WTC11 (cell line): ENCODE measurements around the gene NTN3. TPM values are rescaled to one million over a fixed set of nuclear protein-coding genes. Genes with fewer than 3 reads are reported as not detected.
A peak's percentile ranks its signal among the peaks of the same experiment; 100 is the strongest.

Experiments
- ATAC-seq: fragments of 200-7000 bp; cut with Tn5 transposase; 2 replicates; pipeline ENCODE4 v1.10.0; 2021; ENCODE audit warnings: mild to moderate bottlenecking, moderate library complexity
- CTCF ChIA-PET: fragments of 300-600 bp; sonication (Branson Sonifier 250); formaldehyde crosslinking; loops from one replicate; lab custom pipeline; 2021; ENCODE audit warnings: antibody characterized with exemption; lab: Charles Lee
- POLR2A ChIA-PET: fragments of 350-600 bp; sonication (Branson Sonifier 250); formaldehyde crosslinking; loops from one replicate; lab custom pipeline; 2021; ENCODE audit warnings: antibody characterized with exemption; lab: Charles Lee
- DNase-seq: peaks from one replicate; pipeline ENCODE4 v3.0.0; 2021; ENCODE audit warnings: low spot score
- H3K27ac Mint-ChIP-seq: 2 replicates; pipeline ENCODE4 v1.8.0; 2021; ENCODE audit warnings: mixed read lengths
- H3K27me3 Mint-ChIP-seq: 2 replicates; pipeline ENCODE4 v1.8.0; 2021; ENCODE audit warnings: low read depth, mild to moderate bottlenecking, moderate library complexity, mixed read lengths
- H3K36me3 Mint-ChIP-seq: 2 replicates; pipeline ENCODE4 v1.8.0; 2021; ENCODE audit warnings: mixed read lengths
- H3K4me1 Mint-ChIP-seq: 2 replicates; pipeline ENCODE4 v1.8.0; 2022; ENCODE audit warnings: mixed read lengths
- H3K4me3 Mint-ChIP-seq: 2 replicates; pipeline ENCODE4 v1.8.0; 2021; ENCODE audit warnings: mild to moderate bottlenecking, moderate library complexity, mixed read lengths
- H3K9me3 Mint-ChIP-seq: 2 replicates; pipeline ENCODE4 v1.8.0; 2021; ENCODE audit warnings: mixed read lengths
- ATF6 ChIP-seq: sonication (generic); formaldehyde crosslinking; IDR thresholded peaks from 2 replicates; pipeline ENCODE4 v1.8.1; 2023; ENCODE audit warnings: mild to moderate bottlenecking, missing genetic modification reagents
- ETV6 ChIP-seq: sonication (generic); formaldehyde crosslinking; IDR thresholded peaks from 2 replicates; pipeline ENCODE4 v1.8.1; 2022; ENCODE audit warnings: mild to moderate bottlenecking, missing genetic modification reagents
- FOXP4 ChIP-seq: sonication (generic); formaldehyde crosslinking; IDR thresholded peaks from 2 replicates; pipeline ENCODE4 v1.8.0; 2022; ENCODE audit warnings: mild to moderate bottlenecking, missing genetic modification reagents
- GTF2I ChIP-seq: fragments of 250-450 bp; sonication (Bioruptor Pico); conservative IDR thresholded peaks from 2 replicates; pipeline ENCODE4 v1.4.0; 2021; ENCODE audit warnings: mild to moderate bottlenecking
- HMGXB4 ChIP-seq: sonication (generic); formaldehyde crosslinking; IDR thresholded peaks from 2 replicates; pipeline ENCODE4 v1.8.1; 2023; ENCODE audit warnings: mild to moderate bottlenecking, moderate library complexity, missing genetic modification reagents
- IRF2 ChIP-seq: sonication (generic); formaldehyde crosslinking; IDR thresholded peaks from 2 replicates; pipeline ENCODE4 v1.8.0; 2022; ENCODE audit warnings: low read depth, missing genetic modification reagents, borderline replicate concordance
- MLX ChIP-seq: sonication (generic); formaldehyde crosslinking; IDR thresholded peaks from 2 replicates; pipeline ENCODE4 v1.8.1; 2023; ENCODE audit warnings: mild to moderate bottlenecking, missing genetic modification reagents, moderate library complexity
- NR3C1 ChIP-seq: sonication (generic); formaldehyde crosslinking; conservative IDR thresholded peaks from 2 replicates; pipeline ENCODE4 v1.8.1; 2023; ENCODE audit warnings: low read depth, mild to moderate bottlenecking, missing genetic modification reagents
- SMAD3 ChIP-seq: sonication (generic); formaldehyde crosslinking; IDR thresholded peaks from 2 replicates; pipeline ENCODE4 v1.8.0; 2022; ENCODE audit warnings: missing genetic modification reagents, mild to moderate bottlenecking, borderline replicate concordance
- SP1 ChIP-seq: sonication (generic); formaldehyde crosslinking; conservative IDR thresholded peaks from 2 replicates; pipeline ENCODE4 v1.8.1; 2022; ENCODE audit warnings: missing genetic modification reagents
- TCF7 ChIP-seq: sonication (generic); formaldehyde crosslinking; IDR thresholded peaks from 2 replicates; pipeline ENCODE4 v1.8.0; 2022; ENCODE audit warnings: mild to moderate bottlenecking, low read depth, missing genetic modification reagents, moderate library complexity
- TEAD1 ChIP-seq: sonication (generic); formaldehyde crosslinking; IDR thresholded peaks from 2 replicates; pipeline ENCODE4 v1.8.0; 2022; ENCODE audit warnings: mild to moderate bottlenecking, missing genetic modification reagents
- ZBTB21 ChIP-seq: sonication (generic); formaldehyde crosslinking; IDR thresholded peaks from 2 replicates; pipeline ENCODE4 v1.8.1; 2023; ENCODE audit warnings: mild to moderate bottlenecking, missing genetic modification reagents, borderline replicate concordance
- ZMAT4 ChIP-seq: fragments of 250-450 bp; sonication (Bioruptor Pico); IDR thresholded peaks from 2 replicates; pipeline ENCODE4 v1.9.0; 2021; ENCODE audit warnings: mild to moderate bottlenecking
- ZNF121 ChIP-seq: sonication (generic); formaldehyde crosslinking; IDR thresholded peaks from 2 replicates; pipeline ENCODE4 v1.8.0; 2023; ENCODE audit warnings: missing genetic modification reagents
- ZNF219 ChIP-seq: sonication (generic); formaldehyde crosslinking; IDR thresholded peaks from 2 replicates; pipeline ENCODE4 v1.8.0; 2023; ENCODE audit warnings: missing genetic modification reagents, mild to moderate bottlenecking, borderline replicate concordance
- ZNF423 ChIP-seq: fragments of 250-450 bp; sonication (Bioruptor Pico); IDR thresholded peaks from 2 replicates; pipeline ENCODE4 v2.1.2; 2022; ENCODE audit warnings: mild to moderate bottlenecking, moderate library complexity
- total RNA-seq: library from RNA; stranded (reverse); gene quantifications from 3 replicates; pipeline ENCODE4 v1.2.3, GENCODE V29; 2021

The NTN3 gene
- total RNA-seq, 1 experiment from 2014 or later, result 0.92 TPM

GRCh38 chr16:2426941-2427361, 44.1 kb upstream of the NTN3 start:
- Mint-ChIP-seq H3K4me1 (peaks cover 23% of the 10 kb centered on the region), H3K27me3 (peaks cover 11% of the 10 kb centered on the region), H3K9me3 (no peaks in the 10 kb centered on the region), H3K36me3 (peaks cover 14% of the 10 kb centered on the region), H3K4me3 (no peak overlapping the region)
- no peak for DNase-seq
- POLR2A ChIA-PET, result interaction anchor here (1.1 kb wide), 1 partner anchor 83 kb away, joined by 9 read pairs; no protein-coding TSS in a partner anchor
- no peak for TF ChIP-seq ZNF219 (CRISPR knock-in tag)
- no peak for TF ChIP-seq ZBTB21 (CRISPR knock-in tag)
- TF ChIP-seq MLX (CRISPR knock-in tag), result no peak
- no peak for TF ChIP-seq HMGXB4 (CRISPR knock-in tag)
- TF ChIP-seq ETV6 (CRISPR knock-in tag), result no peak
- TF ChIP-seq IRF2 (CRISPR knock-in tag), result no peak
- TF ChIP-seq, all 79 proteins: peak for 0
- H3K27ac Mint-ChIP-seq, result no peak overlapping the region
- CTCF ChIA-PET, result interaction anchor here (0.8 kb wide), 1 partner anchor 232 kb away, joined by 3 read pairs; no protein-coding TSS in a partner anchor
- ATAC-seq, result no peak

- peaks cover 11% of the 10 kb centered on the region for H3K27me3 Mint-ChIP-seq
- H3K36me3 Mint-ChIP-seq, result peaks cover 17% of the 10 kb centered on the region
- ChIA-PET POLR2A (interaction anchor here (1.1 kb wide), 1 partner anchor 84 kb away, joined by 9 read pairs; no protein-coding TSS in a partner anchor), CTCF (interaction anchor here (1.6 to 3.7 kb wide), 3 partner anchors 40 to 233 kb away, joined by 6 to 32 read pairs (median 10); no protein-coding TSS in a partner anchor)
- H3K4me1 Mint-ChIP-seq, result peaks cover 23% of the 10 kb centered on the region
- no peak overlapping the region for H3K27ac Mint-ChIP-seq
- H3K9me3 Mint-ChIP-seq, result no peaks in the 10 kb centered on the region
- DNase-seq (no peak), ATAC-seq (no peak)
- TF ChIP-seq ATF6 (CRISPR knock-in tag) (no peak), TEAD1 (CRISPR knock-in tag) (no peak), ZNF423 (CRISPR knock-in tag) (no peak), GTF2I (CRISPR knock-in tag) (no peak), ZNF219 (CRISPR knock-in tag) (no peak), FOXP4 (CRISPR knock-in tag) (no peak)
- peak overlapping the region; percentile 80 for H3K4me3 Mint-ChIP-seq
Measured at GRCh38 chr16:2427526-2427925, 43.6 kb upstream of the NTN3 start.

GRCh38 chr16:2428051-2428783, 42.9 kb upstream of the NTN3 start:
- H3K9me3 Mint-ChIP-seq, result no peaks in the 10 kb centered on the region
- no peak for TF ChIP-seq ZBTB21 (CRISPR knock-in tag)
- no peak for TF ChIP-seq TCF7 (CRISPR knock-in tag)
- peak; percentile 65 for TF ChIP-seq ZNF121 (CRISPR knock-in tag)
- TF ChIP-seq SMAD3 (CRISPR knock-in tag), result 0 out of 2 replicates have a peak, but pooled peaks have one; percentile 42
- TF ChIP-seq ZMAT4 (CRISPR knock-in tag), result no peak
- no peak for TF ChIP-seq NR3C1 (CRISPR knock-in tag)
- peak; percentile 72; the same call in 1 of the 2 replicates for TF ChIP-seq ZNF423 (CRISPR knock-in tag)
- TF ChIP-seq SP1 (CRISPR knock-in tag), result no peak
- peaks cover 11% of the 10 kb centered on the region for H3K27me3 Mint-ChIP-seq
- DNase-seq, result peak; percentile 61
- H3K4me3 Mint-ChIP-seq, result peak overlapping the region; percentile 80
- peaks cover 24% of the 10 kb centered on the region for H3K36me3 Mint-ChIP-seq
- ChIA-PET CTCF (interaction anchor here (0.6 to 3.7 kb wide), 13 partner anchors 9 to 234 kb away, joined by 3 to 32 read pairs (median 5); partner anchors contain the start of gene ECI1), POLR2A (interaction anchor here (0.5 to 1.1 kb wide), 4 partner anchors 32 to 90 kb away, joined by 3 to 9 read pairs (median 4); partner anchors contain the start of genes TBC1D24 and TEDC2)
- H3K27ac Mint-ChIP-seq, result peak overlapping the region; percentile 32; the same call in 1 of the 2 replicates
- ATAC-seq, result peak; percentile 25
- H3K4me1 Mint-ChIP-seq, result peaks cover 23% of the 10 kb centered on the region
